Measurements from ENCODE around the gene SCD. TPM values are rescaled to one million over a fixed set of nuclear protein-coding genes. Genes with fewer than 3 reads are reported as not detected.
"Not testable (repeated sequence)": the region's sequence is repeated elsewhere in the genome, so short reads cannot be mapped to it uniquely, and the experiment has no call there.

SCD gene
- 253 and 267 TPM in 2 replicates for total RNA-seq (2014; rRNA removed; shearing (Covaris generic))

DNA sequence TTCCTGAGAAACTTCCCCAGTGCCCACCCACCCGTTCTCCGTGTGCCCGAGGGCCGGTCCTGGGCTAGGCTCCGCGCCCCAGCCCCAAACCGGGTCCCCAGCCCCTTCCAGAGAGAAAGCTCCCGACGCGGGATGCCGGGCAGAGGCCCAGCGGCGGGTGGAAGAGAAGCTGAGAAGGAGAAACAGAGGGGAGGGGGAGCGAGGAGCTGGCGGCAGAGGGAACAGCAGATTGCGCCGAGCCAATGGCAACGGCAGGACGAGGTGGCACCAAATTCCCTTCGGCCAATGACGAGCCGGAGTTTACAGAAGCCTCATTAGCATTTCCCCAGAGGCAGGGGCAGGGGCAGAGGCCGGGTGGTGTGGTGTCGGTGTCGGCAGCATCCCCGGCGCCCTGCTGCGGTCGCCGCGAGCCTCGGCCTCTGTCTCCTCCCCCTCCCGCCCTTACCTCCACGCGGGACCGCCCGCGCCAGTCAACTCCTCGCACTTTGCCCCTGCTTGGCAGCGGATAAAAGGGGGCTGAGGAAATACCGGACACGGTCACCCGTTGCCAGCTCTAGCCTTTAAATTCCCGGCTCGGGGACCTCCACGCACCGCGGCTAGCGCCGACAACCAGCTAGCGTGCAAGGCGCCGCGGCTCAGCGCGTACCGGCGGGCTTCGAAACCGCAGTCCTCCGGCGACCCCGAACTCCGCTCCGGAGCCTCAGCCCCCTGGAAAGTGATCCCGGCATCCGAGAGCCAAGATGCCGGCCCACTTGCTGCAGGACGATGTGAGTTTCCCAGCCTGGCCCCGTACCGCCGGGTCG, at the start of gene SCD:
Gene SCD, plus strand, starts transcription at position 469 of the 803 bp plus-strand sequence. Its CDS starts 272 bp downstream, at position 741.
- DNase-seq (ENCODE audit: low spot score): peak; percentile 93

DNA sequence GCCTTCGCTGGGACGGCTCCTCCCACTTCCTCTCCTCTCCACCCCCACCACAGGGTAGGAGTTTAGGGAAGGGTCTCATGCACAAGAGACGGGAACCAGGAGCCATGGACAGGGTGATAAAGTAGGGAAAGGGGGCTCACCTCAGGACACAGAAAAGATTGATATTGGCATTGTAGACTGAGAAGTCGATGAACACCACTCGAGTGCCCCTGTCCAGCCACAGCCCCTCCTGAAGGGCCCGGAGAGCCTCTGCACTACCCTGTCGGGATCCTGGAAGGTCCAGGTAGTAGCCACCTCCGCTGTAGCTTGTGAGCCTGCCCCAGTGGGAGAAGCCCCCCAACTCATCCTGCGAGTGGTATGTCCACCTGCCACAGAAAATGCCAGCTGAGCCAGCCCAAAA, 49.8 kb upstream of the SCD start:
- no peak for DNase-seq (ENCODE audit: low spot score)

DNA sequence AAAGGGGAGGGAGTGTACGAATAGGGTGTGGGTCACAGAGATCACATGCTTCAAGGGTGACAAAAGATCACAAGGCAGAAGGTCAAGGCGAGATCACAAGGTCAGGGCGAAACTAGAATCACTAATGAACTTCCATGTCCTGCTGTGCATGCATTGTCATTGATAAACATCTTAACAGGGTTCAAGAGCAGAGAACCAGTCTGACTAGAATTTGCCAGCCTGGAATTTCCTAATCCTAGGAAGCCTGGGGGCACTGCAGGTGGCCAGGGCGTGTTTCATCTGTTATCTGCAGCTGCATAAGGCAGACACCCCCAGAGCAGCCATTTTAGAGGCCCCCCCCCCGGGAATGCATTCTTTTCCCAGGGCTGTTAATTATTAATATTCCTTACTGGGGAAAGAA, 45.9 kb upstream of the SCD start:
- not testable (repeated sequence) for DNase-seq (ENCODE audit: low spot score)

DNA sequence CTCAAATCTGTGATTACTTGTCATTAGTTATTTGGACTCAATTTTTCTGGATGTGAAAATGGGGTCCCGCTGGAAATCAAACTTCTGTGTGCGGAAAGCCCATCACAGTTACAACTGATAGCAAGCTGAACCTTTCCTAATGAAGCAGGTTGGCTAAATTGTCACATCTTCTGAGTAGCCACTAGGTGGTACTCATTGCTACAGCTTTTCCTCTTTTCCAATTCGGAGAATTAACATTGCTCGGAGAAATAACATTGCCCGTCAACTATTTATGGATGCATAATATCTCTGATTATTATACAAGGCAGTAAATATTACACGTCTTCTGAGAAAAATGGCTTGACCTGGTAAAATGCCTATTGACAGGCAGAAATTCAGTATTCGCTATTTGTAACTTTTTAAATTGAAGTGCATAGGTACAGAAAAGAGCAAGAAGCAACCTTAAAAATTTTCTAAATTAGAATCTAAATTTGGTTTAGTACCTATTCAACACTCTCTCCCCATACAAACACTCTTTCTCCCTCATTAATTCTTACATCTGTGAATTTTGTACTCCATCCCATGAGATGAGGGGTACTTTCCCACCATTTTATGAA, 43.2 kb upstream of the SCD start:
- DNase-seq (ENCODE audit: low spot score): peak; percentile 34

DNA sequence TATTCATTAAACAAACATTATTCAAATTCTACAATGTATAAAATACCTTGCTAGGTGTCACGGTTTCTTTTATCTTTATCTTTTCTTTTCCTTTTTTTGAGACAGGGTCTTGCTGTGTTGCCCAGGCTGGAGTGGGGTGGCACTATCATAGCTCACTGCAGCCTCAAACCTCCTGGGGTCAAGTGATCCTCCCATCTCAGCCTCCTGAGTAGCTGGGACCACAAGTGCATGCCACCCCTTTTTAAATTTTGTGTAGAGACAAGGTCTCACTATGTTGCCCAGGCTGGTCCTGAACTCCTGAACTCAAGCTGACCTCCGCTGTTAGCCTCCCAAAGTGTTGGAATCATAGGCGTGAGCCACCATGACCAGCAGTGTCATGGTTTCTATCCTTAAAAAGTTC, 42.6 kb upstream of the SCD start:
- no peak for DNase-seq (ENCODE audit: low spot score)

DNA sequence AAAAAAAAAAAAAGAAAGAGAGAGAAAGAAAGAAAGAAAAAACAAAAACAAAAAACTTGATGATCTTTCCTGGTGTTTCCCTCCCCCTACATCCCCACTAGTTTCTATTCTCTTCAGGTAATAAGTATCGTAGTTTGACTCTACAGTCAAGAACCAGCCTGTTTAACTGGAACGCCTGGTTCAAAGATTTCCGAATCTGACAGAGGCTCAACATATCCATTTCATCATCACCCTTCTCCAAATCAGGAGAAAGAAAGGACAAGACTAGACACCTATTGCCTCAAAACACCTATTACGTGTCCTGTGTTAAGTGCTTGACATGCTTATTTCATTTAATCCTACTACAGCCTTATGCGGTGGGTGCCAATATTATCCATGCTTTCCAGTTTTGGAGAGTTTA, 40.2 kb upstream of the SCD start:
- no peak for DNase-seq (ENCODE audit: low spot score)

DNA sequence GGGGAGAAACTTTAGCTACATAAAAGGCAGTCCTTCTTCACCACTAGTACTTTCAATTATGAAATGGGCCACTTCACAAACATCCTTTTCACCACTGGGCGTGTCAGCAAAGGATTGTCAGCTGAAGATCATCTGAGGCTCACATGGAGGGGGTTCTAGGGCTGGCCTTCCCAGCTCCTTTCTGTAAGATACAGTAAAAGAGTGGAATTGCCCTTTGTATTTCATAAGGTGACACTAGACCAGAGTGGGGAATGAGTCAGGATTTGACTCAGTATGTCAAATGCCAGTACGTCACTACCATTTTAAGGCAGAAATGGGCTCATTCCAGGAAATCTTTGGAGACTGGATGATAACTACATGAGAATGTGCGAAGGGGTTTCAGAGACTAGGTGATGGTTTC, 39.3 kb upstream of the SCD start:
- DNase-seq (ENCODE audit: low spot score): no peak

DNA sequence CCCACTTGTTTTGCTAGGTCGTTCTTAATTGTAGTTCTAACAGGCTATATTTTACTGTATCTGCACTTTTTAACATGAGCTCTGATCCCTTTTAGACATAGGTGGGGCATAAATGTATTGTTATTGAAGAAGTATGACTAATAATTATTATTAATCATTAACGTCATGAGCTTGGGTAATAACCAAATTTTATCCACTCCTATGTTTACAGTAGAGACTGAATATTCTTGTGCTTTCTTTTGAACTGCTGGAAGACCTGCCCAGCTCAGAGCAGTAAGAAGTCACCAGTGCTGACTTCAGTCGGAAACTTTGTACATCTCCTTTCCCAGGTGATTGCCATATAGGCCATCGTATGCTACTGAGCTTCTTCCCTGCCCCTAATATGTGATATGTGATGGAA, 35.7 kb upstream of the SCD start:
- DNase-seq (ENCODE audit: low spot score): peak; percentile 10

DNA sequence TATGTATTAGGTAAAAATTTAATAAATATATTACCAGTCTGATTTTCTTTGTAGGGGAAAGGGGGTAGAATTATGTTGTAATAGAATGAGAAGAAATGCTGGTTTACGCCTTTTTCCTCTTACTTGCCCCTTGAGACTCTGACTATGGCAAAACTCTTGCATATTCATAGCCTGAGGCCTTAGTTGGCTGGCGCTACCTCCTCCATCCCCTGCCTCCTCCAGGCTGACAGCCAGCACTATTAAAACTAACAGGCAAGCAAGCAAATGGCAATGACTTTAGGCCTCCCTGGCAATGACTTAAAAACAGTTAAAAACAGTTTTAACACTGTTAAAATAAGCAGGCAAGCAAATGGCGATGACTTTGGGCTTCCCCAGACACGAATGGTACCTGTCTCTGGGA, 31.4 kb upstream of the SCD start:
- DNase-seq (ENCODE audit: low spot score): no peak

DNA sequence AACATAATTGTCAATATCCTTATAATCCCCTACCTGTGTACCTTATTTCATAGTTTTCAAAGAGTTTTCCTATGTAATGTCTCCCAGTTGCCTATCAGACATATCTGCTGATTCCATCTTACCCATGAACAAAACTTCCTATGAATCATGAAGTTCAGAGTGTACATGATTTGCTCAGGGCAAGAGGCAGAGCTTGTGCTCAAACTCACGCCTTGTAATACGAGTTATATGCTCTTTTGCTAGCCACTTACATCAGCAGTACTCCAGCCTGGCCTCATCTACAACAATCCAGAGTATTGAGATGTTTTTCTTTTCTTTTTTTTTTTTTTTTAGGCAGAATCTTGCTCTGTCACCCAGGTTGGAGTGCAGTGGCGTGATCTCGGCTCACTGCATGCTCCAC, 28.8 kb upstream of the SCD start:
- DNase-seq (ENCODE audit: low spot score): no peak

DNA sequence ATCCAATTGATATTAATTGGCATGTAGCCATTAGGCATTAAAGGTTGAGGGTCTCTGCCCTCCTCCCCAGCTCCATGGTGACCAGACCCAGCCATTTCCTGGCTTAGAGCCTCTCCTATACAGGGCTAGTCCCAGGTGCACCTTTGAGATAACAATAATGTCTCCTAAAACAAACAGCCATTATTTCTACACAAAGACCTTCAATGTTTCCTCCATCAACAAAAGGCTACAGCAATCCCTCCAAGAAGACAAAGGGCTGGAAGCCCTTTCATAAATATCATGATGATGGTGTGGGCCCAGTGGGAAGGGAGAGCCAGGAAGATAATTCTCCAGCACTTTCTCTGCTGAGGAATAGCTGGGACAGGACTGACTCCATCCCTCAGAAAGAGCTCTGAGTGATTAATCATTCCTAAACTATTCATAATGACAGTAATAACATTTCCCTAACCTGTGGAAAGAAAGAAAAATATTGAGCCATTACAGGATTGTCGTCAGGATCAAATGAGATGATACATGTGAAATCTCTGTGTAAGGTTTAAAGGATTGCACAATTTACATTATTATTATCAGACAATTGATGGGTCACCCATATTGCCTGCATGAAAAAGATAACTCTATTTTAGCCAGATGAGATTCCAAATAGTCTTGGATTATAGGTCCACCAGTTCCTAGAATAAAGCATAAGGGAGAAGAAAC, 27.2 kb upstream of the SCD start:
- no peak for DNase-seq (ENCODE audit: low spot score)

DNA sequence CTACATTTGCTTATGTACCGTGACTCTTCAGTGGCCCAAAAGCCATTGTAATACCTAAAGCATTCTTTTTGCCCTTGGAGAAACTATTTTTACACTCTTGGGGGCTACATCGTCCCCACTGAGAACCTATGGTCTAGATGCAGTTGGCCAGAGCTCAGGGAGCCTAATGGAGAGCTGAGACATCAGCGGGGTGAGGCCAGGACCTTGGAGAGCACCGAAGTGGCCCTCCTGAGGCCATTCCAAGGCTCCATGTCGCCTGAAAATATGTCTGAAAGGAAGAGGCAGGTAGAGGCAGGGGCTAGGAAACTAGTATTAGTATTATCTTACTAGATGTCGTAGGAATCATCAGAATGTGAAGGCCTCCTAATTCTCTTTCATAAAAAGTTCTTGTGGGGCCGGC, 21.9 kb upstream of the SCD start:
- peak; percentile 11 for DNase-seq (ENCODE audit: low spot score)

DNA sequence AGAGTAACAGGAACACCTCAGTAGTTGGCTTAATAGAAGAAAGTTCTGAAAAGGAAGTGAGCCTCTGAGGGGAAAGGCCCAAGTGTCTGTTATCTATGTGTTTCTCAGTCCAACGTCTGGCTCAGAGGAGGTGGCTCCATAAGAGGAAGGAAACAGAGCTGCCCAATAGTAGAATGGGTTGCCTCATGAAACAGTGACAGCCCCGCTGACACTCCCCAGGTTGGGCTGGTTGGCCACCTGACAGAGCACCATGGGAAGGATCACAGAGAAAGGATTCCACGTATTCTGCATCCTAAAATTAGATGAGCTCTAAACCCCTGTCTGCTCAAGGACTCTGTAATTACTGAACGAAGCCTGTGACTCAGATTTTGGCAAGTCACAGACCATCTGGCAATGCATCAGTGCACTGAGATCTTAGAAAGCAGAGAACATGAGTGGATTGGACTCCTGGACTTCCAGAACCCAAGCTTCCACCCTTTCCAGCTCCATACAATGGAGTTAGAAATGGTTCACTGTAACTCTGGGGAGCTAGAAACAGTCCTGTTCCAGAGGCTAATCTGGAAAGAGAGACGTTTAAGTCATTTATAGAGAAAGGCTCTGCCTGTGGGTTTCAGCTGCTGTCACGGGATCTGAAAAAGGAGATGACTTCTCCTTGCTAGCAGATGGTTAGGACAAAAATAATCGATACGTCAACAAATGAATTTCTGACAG, 19.9 kb upstream of the SCD start:
- no peak for DNase-seq (ENCODE audit: low spot score)

DNA sequence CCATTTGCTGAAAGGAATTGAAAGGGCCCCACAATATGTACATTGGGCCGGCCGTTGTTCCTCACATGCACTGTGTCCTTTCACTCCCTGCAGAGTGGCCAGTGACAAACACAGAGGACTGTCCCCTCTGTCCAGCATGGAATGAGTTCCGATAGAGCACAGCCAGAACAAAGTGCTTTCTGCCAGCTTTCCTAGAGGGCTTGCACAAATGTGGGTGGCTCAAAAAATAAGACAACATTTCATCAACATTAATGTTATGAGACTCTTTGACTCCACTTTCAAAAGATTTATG, 19.4 kb upstream of the SCD start:
- DNase-seq (ENCODE audit: low spot score): no peak

DNA sequence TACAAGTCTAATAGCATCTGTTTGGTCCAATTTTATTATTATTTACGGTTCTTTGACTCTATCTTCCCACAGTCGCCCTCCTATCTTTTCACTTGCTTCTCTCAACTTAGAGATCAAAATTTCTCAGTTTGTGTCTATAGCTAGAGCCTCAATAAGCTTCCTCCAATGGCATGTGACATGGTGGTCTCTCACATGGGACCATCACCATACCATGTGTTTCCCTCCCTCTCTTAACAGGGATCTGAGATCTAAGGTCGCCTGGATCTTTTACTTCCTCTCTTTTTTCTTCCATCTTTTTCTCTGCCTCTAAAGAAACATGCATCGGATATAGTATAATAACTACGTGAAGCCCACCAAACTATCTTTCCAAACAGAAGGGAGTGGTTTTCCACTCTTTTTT, 18.8 kb upstream of the SCD start:
- DNase-seq (ENCODE audit: low spot score): no peak

DNA sequence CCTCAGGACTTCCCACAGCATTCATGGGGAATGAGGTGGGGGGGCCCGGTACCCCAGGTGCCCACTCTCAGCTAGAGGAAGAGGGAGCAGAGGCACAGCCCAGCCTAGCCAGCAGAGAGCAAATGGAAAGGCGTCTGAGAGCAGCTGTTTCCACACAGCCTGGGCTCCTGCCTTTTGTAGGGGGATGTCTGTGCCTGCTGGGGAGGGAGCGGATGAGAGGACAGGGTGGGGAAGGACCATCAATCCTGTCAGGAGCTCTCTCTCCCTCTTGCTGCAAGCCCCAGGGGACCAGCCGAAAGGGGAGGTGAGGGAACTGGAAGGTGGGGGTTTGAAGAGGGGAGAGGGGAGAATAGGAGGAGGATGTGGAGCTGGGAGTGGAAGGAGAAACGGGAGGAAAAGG, 17.0 kb upstream of the SCD start, which contains the start of gene PKD2L1:
Gene PKD2L1, minus strand, starts transcription at position 150 of the 400 bp plus-strand sequence. Its CDS starts 125 bp downstream, at position 25.
- no peak for DNase-seq (ENCODE audit: low spot score)

DNA sequence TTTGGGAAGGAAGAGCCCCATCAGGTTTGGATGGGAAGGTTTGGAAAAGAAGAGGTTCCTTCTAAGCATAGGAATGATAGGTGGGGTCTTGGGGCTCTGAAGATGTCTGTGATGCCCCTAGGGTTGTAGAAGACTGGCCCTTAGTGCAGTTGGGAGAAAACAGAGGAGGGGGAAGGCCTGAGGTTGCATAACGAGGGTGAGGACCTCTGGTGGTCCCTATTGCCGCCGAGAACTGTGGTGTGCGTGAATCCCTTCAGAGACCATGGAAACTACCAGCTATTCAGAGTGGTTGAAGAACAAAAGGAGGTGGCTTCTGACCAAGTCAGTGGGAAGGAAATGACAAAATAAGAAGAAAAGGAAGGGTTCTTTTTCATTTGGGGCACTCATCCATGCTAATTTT, 13.9 kb upstream of the SCD start:
- DNase-seq (ENCODE audit: low spot score): no peak

DNA sequence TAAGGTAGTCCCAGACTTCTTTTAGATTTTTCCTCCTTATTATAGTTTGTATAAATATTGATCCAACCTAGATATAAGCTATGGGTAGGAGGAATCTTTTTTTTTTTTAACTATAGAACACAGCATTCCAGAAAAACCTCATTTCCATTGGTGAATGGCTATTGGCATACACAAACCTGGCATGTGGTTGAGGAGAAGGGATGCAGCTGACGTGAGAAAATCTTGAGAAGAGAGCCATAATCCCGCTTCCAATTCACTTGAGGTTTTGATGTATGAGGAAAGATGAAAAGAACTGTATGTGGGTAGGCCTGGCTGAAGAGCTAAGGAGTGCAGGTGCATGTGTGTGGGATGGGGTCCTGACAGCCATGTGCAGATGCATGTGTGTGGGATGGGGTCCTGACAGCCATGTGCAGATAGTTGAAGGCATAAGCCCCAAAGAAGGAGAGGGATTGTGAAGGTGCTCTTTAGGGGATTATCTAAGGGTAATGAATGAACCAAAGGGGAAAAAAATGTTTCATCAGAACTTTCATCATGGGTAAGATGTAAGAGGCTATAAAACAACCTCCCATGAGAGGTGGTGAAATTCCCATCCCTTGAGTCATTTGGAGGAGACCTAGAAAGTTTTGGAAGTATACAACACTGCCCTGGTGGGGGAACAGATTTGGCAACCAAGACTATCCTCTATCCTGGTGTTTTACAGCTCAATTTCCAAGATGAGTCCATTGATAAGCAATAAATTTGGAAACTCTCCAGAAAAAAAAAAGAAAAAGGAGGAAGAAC, 13.2 kb upstream of the SCD start:
- no peak for DNase-seq (ENCODE audit: low spot score)

DNA sequence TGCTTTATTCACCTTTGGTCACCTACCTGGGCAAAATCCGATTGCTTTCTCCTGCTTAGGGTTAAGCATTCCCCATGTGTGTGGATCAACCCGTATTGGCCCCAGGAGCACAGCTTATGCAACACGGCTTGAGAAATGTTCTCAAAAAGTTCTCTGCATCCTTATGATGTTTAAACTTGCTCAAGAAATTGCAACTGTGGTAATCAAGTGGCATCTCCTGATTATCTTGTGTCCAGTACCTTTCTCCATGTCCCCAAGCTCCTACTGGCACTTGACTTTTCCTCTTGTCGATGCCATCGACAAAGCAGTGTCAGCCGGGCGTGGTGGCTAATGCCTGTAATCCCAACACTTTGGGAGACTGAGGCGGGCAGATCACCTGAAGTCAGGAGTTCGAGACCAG, 12.3 kb upstream of the SCD start:
- no peak for DNase-seq (ENCODE audit: low spot score)

DNA sequence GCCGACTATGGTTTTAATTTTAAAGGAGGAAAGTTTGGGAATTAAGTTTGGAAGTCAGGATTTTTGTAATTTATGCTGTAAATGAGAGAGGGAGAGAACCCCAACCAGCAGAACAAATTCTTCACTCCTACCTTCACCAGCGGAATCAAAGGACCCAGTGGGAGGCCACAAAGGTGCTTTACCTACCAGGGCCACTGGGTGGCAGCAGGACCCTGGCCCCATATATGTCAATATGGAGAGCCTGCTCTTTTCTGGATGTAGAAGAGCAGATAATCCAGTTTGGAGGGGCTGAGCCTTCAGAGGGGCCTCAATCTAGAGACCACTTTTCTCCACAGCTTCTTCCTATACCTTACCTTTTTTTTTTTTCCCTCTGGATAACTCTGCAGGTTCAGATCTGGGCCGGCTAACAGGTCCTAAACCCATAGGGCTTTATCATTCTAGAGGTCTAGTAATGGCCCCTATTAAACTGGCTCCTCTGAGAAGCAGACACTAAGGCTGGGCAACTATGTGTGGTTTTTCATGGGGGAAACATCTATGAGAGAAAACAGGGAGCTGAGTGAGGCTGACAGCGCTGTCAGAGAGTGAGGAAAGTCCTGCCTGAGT, 8.5 kb upstream of the SCD start:
- peak; percentile 79 for DNase-seq (ENCODE audit: low spot score)

DNA sequence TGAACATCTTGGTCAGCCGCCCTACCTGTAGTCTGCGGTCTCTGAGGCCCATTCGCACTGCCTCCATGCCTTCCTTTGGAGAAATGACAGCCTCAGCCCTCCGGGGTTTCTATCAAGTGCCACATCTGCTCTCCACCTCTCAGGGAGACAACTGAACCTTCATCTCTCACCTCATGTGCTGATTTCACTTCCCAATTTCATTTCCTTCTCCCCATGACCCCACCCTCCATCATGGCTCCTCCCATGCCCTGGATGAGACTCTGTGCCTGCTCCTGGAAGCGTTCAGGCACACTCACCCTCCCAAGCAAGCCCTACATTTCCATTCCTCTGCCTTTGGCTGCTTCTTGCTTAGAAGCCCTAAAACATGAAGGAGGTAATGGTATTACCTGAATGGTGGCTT, 7.8 kb upstream of the SCD start:
- no peak for DNase-seq (ENCODE audit: low spot score)

Data from HT-29 (cell line).